Right cardiac atrium (tissue), 5 donors: ENCODE measurements around the gene CACNA1D. TPM values are rescaled to one million over a fixed set of nuclear protein-coding genes. Genes with fewer than 3 reads are reported as not detected.

Experiments used
- ATAC-seq, 2 donors: fragments of 200-7000 bp; cut with Tn5 transposase; one replicate each; pipeline versions ENCODE4 v1.8.0 to v1.9.1; 2020; ENCODE audit warnings: moderate library complexity in 2 of 2, mild to moderate bottlenecking in 1 of 2
- DNase-seq, 3 donors: peaks; one replicate each; pipeline ENCODE4 v3.0.0-alpha.2; 2020
- H3K27ac ChIP-seq: one replicate; pipeline ENCODE4 v1.5.1; 2013; ENCODE audit warnings: mild to moderate bottlenecking, low read length, control low read depth, moderate library complexity
- H3K27me3 ChIP-seq: one replicate; pipeline ENCODE4 v1.6.1; 2013; ENCODE audit not compliant: control insufficient read depth, insufficient read depth
- H3K4me1 ChIP-seq: one replicate; pipeline ENCODE4 v1.6.1; 2013; ENCODE audit warnings: low read length; ENCODE audit not compliant: control insufficient read depth, insufficient read depth
- H3K4me3 ChIP-seq: one replicate; pipeline ENCODE4 v1.5.1; 2013; ENCODE audit warnings: low read length, control low read depth
- H3K9me3 ChIP-seq: one replicate; pipeline ENCODE4 v1.6.1; 2013; ENCODE audit warnings: low read length; ENCODE audit not compliant: control insufficient read depth
- WGBS: extraction: QIAGEN DNeasy Blood & Tissue Kit; methylation state at CpG from one replicate; pipeline ENCODE4 v1.1.7; 2013; 5-methylcytosine and 5-hydroxymethylcytosine counted together
- intact Hi-C, 4 donors: fragments of 100-400 bp; cut with DNase I; formaldehyde crosslinking; loops; one replicate each; pipeline versions ENCODE4 v1.11.0 to v1.14.0; 2022 to 2023
- polyA plus RNA-seq: library from polyadenylated mRNA; stranded (reverse); fragments of 200-250 nt; gene quantifications from one replicate; pipeline ENCODE4 v1.2.3, GENCODE V29; 2013
- total RNA-seq, 4 donors: library from RNA; stranded (reverse); fragmentation: NEBNext Ultra II Directional; extraction: Animal tissue kit (Norgen Biotek cat#: 25700); gene quantifications; one replicate each; pipeline ENCODE4 v1.2.1, GENCODE V29; 2021
- donor health status: healthy with polysubstance abuse.
- donor health status: DM: no; HTN: yes; CAD: no.
- donor health status: DM: no; HTN: no; CAD: no.
- donor health status: DM: no; HTN: yes; CAD: no; lungs with severe emphysema.
- donor health status: DM: yes; HTN: yes; CAD: no.

CACNA1D gene
- total and polyA plus RNA-seq, 5 donors: 3.7 to 11.3 (median 10.4) TPM

DNA sequence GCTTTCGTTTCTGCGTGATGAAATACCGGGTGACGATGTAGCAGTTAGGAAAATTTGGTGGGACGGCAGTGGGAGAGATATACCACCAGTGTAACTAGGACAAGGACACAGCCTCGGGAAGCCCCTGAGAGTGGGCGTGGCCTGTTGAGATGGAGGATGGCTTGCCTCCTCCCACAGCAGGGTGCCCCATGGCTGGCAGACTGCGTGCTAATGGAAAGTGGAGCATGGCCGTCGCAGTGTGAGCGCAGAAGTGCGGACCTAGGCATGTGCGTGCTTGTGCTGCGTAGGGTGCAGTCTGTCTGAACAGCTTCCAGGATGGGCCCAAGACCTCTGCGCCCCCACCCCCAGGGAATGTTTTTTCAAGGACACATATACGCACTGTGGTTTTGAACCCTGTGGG lies 295.0 kb downstream of the CACNA1D start:
- Histone ChIP-seq H3K27me3 (no peaks in the 10 kb centered on the region), H3K4me3 (no peak overlapping the region), H3K9me3 (no peaks in the 10 kb centered on the region), H3K4me1 (no peaks in the 10 kb centered on the region), H3K27ac (no peak overlapping the region)
- DNase-seq: no peak
- 86% methylated on average over 16 of the region's 16 CpGs for WGBS
- ATAC-seq: no peak
- intact Hi-C loops: no loop called here

DNA sequence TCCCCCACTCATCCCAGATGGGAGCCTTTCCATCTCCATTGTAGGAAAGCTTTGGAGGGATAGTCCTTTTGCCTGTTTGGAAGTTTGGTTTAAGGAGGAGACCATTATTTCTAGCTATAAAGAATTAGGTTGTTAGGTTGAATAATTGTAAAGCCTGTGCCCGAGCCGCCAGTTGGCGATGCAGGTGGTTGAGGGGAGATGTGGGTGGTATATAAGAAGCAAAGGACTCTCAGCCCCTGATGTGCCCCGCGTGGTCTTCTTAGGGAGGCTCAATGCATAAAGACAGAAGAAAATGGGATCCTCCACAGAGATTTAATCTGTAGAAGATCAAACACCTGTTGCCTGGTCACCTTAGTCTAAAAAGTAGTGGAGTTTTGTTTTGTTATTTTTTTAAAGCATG lies 296.1 kb downstream of the CACNA1D start:
- Histone ChIP-seq H3K27ac (no peak overlapping the region), H3K27me3 (no peaks in the 10 kb centered on the region), H3K4me1 (no peaks in the 10 kb centered on the region), H3K9me3 (no peaks in the 10 kb centered on the region), H3K4me3 (no peak overlapping the region)
- 97% methylated on average over 5 of the region's 5 CpGs for WGBS
- DNase-seq: no peak
- no peak for ATAC-seq
- intact Hi-C loops: no loop called here

DNA sequence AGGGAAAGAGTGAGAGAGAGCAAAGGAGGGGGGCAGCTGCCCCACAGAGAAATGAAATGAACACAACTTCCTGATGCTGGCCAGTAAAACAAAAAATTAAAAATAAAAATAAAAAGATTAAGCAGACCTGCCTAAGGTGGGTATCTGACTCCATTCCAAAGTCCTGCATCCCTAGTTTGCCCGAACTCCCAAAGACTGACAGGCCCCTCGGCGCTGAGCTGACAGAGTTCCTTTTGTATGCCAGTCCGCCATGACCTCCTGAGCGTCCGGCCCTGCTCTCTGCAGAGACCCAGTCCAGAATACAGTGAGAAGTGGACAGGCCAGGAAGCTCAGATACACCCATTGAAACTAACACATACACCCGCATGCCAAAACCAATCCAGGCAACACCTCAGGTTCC lies 296.9 kb downstream of the CACNA1D start:
- Histone ChIP-seq H3K9me3 (no peaks in the 10 kb centered on the region), H3K4me1 (no peaks in the 10 kb centered on the region), H3K4me3 (no peak overlapping the region), H3K27me3 (no peaks in the 10 kb centered on the region), H3K27ac (no peak overlapping the region)
- DNase-seq (no peak), ATAC-seq (no peak)
- intact Hi-C loops: no loop called here
- 80% methylated on average over 7 of the region's 7 CpGs for WGBS

DNA sequence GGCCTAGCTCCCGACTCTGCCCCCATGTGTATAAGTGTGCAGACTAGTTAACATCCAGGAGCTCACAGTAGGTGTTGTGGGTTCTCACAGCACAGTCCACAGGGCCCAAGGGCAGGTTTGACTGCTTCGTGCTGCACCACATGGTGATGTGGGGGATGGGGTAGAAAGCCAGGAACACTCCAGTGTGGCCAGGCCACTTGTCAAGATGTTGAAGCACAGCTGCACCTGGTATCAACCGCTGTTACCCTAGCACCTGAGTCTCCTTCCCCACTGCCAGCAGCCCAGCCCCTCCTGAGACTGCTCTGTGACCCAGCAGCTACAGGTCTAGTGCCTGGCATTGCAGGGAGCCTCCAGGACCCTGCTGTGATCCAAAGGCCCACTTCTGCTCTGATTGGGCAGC lies 298.5 kb downstream of the CACNA1D start:
- DNase-seq (no peak), ATAC-seq (no peak)
- intact Hi-C loops: no loop called here
- Histone ChIP-seq H3K4me3 (no peak overlapping the region), H3K9me3 (no peaks in the 10 kb centered on the region), H3K27ac (no peak overlapping the region), H3K4me1 (no peaks in the 10 kb centered on the region), H3K27me3 (no peaks in the 10 kb centered on the region)
- WGBS: 90% methylated on average over 3 of the region's 3 CpGs

DNA sequence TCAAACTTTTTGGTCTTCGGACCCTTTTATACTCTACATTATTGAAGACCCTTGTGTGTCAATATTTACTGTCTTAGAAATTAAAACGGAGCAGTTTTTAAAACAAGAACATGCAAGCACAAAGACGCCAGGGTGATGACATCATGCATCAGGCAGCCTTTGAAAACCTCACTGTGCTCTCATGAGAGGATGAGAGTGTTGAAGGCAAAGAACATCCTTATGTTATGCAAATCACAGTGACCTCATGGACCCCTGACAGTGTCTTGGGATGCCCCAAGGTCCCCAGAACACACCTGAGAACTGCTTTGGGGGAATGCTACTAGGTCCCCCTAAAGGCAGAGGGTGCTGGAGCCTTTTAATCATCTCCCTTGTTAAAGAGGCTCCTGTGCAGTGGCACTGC lies 300.2 kb downstream of the CACNA1D start:
- H3K27me3 ChIP-seq: no peaks in the 10 kb centered on the region
- ATAC-seq (no peak), DNase-seq (no peak)
- intact Hi-C loops: no loop called here
- H3K27ac ChIP-seq: no peak overlapping the region
- no peak overlapping the region for H3K4me3 ChIP-seq
- 60% methylated on average over 3 of the region's 3 CpGs for WGBS
- H3K9me3 ChIP-seq: no peaks in the 10 kb centered on the region
- H3K4me1 ChIP-seq: no peaks in the 10 kb centered on the region

- H3K27ac ChIP-seq: no peak overlapping the region
- H3K9me3 ChIP-seq: no peaks in the 10 kb centered on the region
- H3K4me1 ChIP-seq: no peaks in the 10 kb centered on the region
- H3K27me3 ChIP-seq: no peaks in the 10 kb centered on the region
- no peak for DNase-seq
- intact Hi-C loops: no loop called here
- ATAC-seq: no peak
- WGBS: 66% methylated on average over 3 of the region's 3 CpGs
- no peak overlapping the region for H3K4me3 ChIP-seq
Measured at GRCh38 chr3:53795176-53795575, 300.8 kb downstream of the CACNA1D start.

DNA sequence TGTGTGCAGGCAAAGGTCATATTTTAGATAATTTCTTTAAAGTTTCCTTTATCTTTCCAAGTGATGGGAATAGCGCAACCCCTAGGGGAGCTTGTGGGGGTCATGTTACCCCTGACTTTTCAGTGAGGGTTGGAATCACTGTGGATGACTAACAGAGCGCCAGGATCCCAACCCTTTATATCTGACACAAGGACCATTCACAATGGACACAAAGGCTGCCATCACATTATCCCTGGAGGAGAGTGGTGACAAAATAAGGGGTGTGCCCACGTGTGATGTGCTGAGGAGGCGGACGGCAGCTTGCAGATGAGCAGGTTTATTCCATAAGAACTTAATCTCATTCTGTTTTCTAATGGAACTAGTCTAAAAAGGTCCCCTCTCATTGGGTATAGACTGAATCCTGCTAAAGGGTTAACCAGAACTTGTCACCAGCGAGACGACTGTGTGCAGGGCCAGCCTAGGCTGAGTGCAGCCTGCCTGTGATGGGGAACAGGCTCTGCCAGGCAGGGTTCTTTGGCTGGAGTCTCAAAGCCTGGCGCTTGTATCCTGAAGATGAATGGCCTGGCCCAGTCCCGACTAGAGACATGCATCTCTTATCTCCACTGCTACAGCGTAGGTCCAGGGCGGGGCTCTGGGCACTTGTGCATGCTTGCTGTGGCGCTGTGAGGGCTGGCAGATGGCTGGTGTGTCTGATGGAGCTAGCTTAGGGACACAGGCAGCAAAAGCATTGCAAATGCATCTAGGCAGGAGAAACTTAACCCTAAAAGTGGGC lies 301.6 kb downstream of the CACNA1D start:
- intact Hi-C loops: no loop called here
- 37% methylated on average over 12 of the region's 12 CpGs for WGBS
- Histone ChIP-seq H3K4me1 (no peaks in the 10 kb centered on the region), H3K27me3 (no peaks in the 10 kb centered on the region), H3K4me3 (no peak overlapping the region), H3K9me3 (no peaks in the 10 kb centered on the region), H3K27ac (no peak overlapping the region)
- ATAC-seq (peak; percentile 76 to 83), DNase-seq (peak; percentile 25 to 72 (median 69))

DNA sequence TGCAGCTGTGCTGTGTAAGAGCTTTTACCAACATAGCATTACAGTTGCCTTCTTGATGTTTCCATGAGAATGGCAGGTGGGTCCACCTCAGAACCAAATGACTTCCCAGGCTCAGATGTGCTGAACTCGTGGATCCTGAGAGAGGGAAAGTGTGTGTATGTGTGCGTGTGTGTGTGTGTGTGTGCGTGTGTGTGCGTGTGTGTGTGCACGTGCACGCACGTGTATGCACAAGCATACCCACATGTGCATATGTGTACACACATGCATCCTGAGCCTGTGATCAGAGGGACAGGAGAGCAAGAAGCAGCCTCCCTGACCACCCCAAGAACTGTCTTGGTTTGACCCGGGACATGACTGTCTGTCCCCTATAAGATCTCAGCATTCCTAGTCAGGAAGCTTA lies 303.7 kb downstream of the CACNA1D start:
- Histone ChIP-seq H3K4me1 (no peaks in the 10 kb centered on the region), H3K4me3 (no peak overlapping the region), H3K27me3 (no peaks in the 10 kb centered on the region), H3K9me3 (no peaks in the 10 kb centered on the region), H3K27ac (no peak overlapping the region)
- no peak for ATAC-seq
- intact Hi-C loops: no loop called here
- no peak for DNase-seq
- whole genome bisulfite sequencing: 84% methylated on average over 8 of the region's 8 CpGs

GRCh38 chr3:53799338-53799865 lies 305.0 kb downstream of the CACNA1D start:
- H3K27ac ChIP-seq: no peak overlapping the region
- 89% methylated on average over 12 of the region's 12 CpGs for WGBS
- DNase-seq: no peak
- H3K4me1 ChIP-seq: peaks cover 3% of the 10 kb centered on the region
- H3K9me3 ChIP-seq: no peaks in the 10 kb centered on the region
- H3K4me3 ChIP-seq: no peak overlapping the region
- ATAC-seq: no peak
- H3K27me3 ChIP-seq: no peaks in the 10 kb centered on the region
- intact Hi-C loops: no loop called here

- intact Hi-C loops: no loop called here
- no peaks in the 10 kb centered on the region for H3K27me3 ChIP-seq
- WGBS: 86% methylated on average over 16 of the region's 16 CpGs
Measured at GRCh38 chr3:53800041-53800906, 305.9 kb downstream of the CACNA1D start.

DNA sequence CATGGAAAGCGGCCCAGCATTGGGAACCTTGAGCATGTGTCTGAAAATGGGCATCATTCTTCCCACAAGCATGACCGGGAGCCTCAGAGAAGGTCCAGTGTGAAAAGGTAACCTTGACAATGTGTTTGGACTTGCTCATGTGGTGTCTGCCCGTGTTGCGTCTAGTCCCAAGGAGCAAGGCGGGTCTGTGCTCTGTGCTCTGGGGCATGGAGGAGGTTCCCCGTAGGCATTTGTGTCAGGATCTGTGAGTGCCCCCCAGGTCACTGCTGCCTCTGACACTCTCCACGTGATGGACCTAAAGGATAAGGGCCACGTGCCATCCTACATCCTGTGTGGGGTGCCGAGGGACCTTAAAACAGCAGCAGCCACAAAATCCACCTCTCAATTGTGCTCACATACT lies 306.9 kb downstream of the CACNA1D start:
- Histone ChIP-seq H3K9me3 (no peaks in the 10 kb centered on the region), H3K27ac (no peak overlapping the region), H3K4me1 (peaks cover 9% of the 10 kb centered on the region), H3K4me3 (no peak overlapping the region), H3K27me3 (no peaks in the 10 kb centered on the region)
- intact Hi-C loops: no loop called here
- ATAC-seq: no peak
- 89% methylated on average over 9 of the region's 9 CpGs for WGBS
- DNase-seq: no peak

More at GRCh38 chr3:53800041-53800906, 305.9 kb downstream of the CACNA1D start:
- no peaks in the 10 kb centered on the region for H3K9me3 ChIP-seq
- H3K4me3 ChIP-seq: no peak overlapping the region
- no peak for ATAC-seq
- H3K4me1 ChIP-seq: peaks cover 7% of the 10 kb centered on the region
- no peak for DNase-seq
- H3K27ac ChIP-seq: no peak overlapping the region
